Activated naive CD4-positive, alpha-beta T cell treated with anti-CD3 and anti-CD28 coated beads, Interleukin-2, amount 10 ng/mL, durations not matched to agents 7 days and 5 days (primary cell): Measurements from ENCODE around the gene BICD1.
A peak's percentile ranks its signal among the peaks of the same experiment; 100 is the strongest.
"Not testable (repeated sequence)": the region's sequence is repeated elsewhere in the genome, so short reads cannot be mapped to it uniquely, and the experiment has no call there.

ENCODE experiments used
- CTCF ChIA-PET: fragments of 350-600 bp; sonication (Branson Sonifier 250); formaldehyde crosslinking; loops from one replicate; lab custom pipeline; 2021; ENCODE audit warnings: antibody characterized with exemption; lab: Charles Lee
- DNase-seq: peaks from one replicate; pipeline ENCODE4 v3.0.0-alpha.2; 2020
- H3K27ac Mint-ChIP-seq: one replicate; pipeline ENCODE4 v1.8.0; 2021; ENCODE audit warnings: mild to moderate bottlenecking, moderate library complexity, mixed read lengths
- H3K27me3 Mint-ChIP-seq: one replicate; pipeline ENCODE4 v1.8.0; 2021; ENCODE audit warnings: mild to moderate bottlenecking, mixed read lengths
- H3K36me3 Mint-ChIP-seq: one replicate; pipeline ENCODE4 v1.8.0; 2021; ENCODE audit warnings: mixed read lengths
- H3K4me1 Mint-ChIP-seq: one replicate; pipeline ENCODE4 v1.8.0; 2021; ENCODE audit warnings: mixed read lengths
- H3K4me3 Mint-ChIP-seq: one replicate; pipeline ENCODE4 v1.8.0; 2021; ENCODE audit warnings: mild to moderate bottlenecking, moderate library complexity, mixed read lengths
- H3K9me3 Mint-ChIP-seq: one replicate; pipeline ENCODE4 v1.8.0; 2021; ENCODE audit warnings: mixed read lengths

The BICD1 gene

DNA sequence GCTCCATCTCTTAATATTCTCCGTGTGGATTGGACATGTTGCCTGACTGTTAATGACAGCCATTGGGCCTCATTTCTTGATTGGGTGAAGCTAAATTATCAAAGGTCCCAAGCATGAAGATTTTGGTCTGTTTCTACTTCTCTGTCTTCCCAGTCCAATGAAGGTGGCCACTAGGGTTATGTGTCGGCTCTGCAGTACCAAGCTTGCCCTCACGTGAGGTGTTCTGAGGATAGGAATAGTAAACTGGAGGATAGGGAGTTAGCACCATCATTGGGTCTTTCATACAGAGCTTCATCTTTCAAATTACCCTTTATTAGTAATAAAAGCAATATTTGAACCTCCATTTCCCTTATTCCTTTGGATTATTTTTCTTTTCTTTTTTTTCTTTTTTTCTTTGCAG is 21.9 kb upstream of the BICD1 start:
- Mint-ChIP-seq H3K4me1 (no peaks in the 10 kb centered on the region), H3K27me3 (no peaks in the 10 kb centered on the region), H3K4me3 (no peak overlapping the region), H3K9me3 (no peaks in the 10 kb centered on the region), H3K27ac (no peak overlapping the region), H3K36me3 (no peaks in the 10 kb centered on the region)
- CTCF ChIA-PET, result interaction anchor here (1.4 to 1.6 kb wide), 2 partner anchors 24 to 50 kb away, joined by 4 to 6 read pairs; no protein-coding TSS in a partner anchor
- DNase-seq, result no peak

DNA sequence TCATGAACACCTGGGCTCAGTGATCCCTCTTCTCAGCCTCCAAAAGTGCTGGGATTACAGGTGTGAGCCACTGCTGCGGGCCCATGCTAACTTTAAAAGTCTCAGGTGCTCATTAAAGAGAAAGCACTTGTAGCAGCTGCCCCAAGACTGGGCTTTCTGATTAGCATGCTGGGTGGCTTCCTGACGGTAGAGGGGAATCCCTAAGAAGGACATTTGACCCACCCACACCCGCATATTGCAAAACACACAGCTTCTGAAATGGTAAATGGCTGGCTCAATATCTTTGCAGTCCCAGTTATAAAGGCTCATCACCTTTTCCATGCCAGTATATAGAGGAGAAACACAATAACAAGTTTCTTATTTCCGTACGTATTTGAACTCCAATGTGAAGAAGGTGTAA is 19.3 kb upstream of the BICD1 start:
- no peaks in the 10 kb centered on the region for H3K4me1 Mint-ChIP-seq
- peaks cover 3% of the 10 kb centered on the region for H3K27me3 Mint-ChIP-seq
- H3K9me3 Mint-ChIP-seq, result no peaks in the 10 kb centered on the region
- no peak for DNase-seq
- no peaks in the 10 kb centered on the region for H3K36me3 Mint-ChIP-seq
- CTCF ChIA-PET, result no interaction called here
- no peak overlapping the region for H3K27ac Mint-ChIP-seq
- no peak overlapping the region for H3K4me3 Mint-ChIP-seq

DNA sequence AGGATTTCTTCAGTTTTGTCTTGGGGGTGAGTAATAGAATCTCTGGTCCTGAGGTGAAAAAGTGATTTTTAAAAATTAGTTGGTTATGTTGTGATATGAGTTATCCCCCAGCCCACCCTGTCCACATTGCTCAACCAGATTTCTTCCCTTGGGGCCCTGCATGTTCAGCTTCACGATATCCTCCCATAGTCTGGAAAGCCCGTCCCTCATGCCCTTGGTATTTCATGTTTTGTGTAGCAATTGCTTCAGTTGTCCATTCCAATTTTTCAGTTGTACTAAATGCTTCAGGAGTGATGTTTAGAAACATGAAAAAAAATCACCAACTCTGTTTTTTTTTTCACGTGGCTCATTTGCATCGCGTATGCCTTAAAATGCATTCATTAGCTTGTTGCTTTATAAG is 17.5 kb upstream of the BICD1 start:
- no peaks in the 10 kb centered on the region for H3K36me3 Mint-ChIP-seq
- H3K4me3 Mint-ChIP-seq, result no peak overlapping the region
- no peaks in the 10 kb centered on the region for H3K9me3 Mint-ChIP-seq
- no peaks in the 10 kb centered on the region for H3K4me1 Mint-ChIP-seq
- H3K27me3 Mint-ChIP-seq, result peaks cover 3% of the 10 kb centered on the region
- CTCF ChIA-PET, result interaction anchor here (0.7 kb wide), 1 partner anchor 609 kb away, joined by 4 read pairs; no protein-coding TSS in a partner anchor
- no peak for DNase-seq
- H3K27ac Mint-ChIP-seq, result no peak overlapping the region

DNA sequence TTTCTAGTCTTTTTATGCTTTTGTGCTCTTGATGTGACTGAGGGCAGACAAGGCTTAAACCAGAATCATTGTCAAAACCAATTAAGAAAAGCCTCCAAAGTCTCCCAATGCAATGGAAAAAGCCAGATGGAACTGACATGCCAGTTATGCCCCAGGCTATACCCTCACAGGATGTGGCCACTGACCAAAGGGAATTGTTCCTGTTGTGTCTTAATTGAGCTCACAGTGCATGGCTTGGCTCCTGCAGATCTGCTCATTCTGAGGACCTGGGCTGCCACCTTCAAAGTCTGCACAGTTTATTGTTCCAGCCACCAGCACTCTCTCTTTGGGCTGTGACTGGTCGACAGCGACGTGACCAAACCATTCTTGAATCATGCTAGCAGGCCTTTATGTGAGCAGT is 17.1 kb upstream of the BICD1 start:
- no peak for DNase-seq
- no peaks in the 10 kb centered on the region for H3K9me3 Mint-ChIP-seq
- H3K27me3 Mint-ChIP-seq, result peaks cover 3% of the 10 kb centered on the region
- no peaks in the 10 kb centered on the region for H3K4me1 Mint-ChIP-seq
- no peak overlapping the region for H3K4me3 Mint-ChIP-seq
- H3K36me3 Mint-ChIP-seq, result no peaks in the 10 kb centered on the region
- H3K27ac Mint-ChIP-seq, result no peak overlapping the region
- CTCF ChIA-PET, result no interaction called here

DNA sequence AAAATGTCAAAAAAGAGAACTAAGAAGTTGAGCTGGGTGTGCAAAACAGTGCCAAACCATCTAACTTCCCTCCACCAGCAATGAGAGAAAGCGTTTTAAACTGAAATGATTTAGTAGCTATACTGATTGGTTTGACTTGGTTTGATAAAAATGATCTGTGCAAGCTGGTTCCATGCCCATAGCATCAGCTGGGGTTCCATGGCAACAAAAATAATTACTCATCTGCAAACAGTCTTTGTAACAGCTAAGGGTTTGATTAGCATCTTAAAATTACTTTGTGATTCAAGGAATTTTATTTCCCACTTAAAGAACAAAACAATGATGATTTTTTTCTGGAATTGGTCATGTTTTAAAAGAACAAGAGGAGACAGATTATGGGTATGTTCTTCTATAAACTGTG is 15.0 kb upstream of the BICD1 start:
- Mint-ChIP-seq H3K4me1 (no peaks in the 10 kb centered on the region), H3K36me3 (no peaks in the 10 kb centered on the region), H3K9me3 (no peaks in the 10 kb centered on the region), H3K27ac (no peak overlapping the region), H3K4me3 (no peak overlapping the region), H3K27me3 (peaks cover 3% of the 10 kb centered on the region)
- no peak for DNase-seq
- CTCF ChIA-PET, result no interaction called here

DNA sequence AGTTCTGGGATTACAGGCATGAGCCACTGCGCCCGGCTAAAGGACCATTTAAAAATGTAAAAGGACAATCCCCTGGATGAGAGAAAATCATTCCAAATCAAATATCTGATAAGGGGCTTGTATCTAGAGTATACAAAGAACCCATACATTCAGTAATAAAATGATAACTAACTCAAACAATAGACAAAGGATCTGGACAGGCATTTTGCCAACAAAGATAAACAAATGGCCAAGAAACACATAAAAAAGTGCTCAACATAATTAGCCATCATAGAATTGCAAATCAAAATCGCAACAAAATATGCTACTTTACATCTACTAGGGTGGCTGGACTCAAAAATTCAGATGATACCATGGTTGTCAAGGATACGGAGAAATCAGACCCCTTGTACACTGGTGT is 8.5 kb upstream of the BICD1 start:
- no peak for DNase-seq
- H3K36me3 Mint-ChIP-seq, result no peaks in the 10 kb centered on the region
- H3K4me3 Mint-ChIP-seq, result no peak overlapping the region
- H3K27ac Mint-ChIP-seq, result no peak overlapping the region
- H3K4me1 Mint-ChIP-seq, result no peaks in the 10 kb centered on the region
- CTCF ChIA-PET, result no interaction called here
- no peaks in the 10 kb centered on the region for H3K9me3 Mint-ChIP-seq
- no peaks in the 10 kb centered on the region for H3K27me3 Mint-ChIP-seq

DNA sequence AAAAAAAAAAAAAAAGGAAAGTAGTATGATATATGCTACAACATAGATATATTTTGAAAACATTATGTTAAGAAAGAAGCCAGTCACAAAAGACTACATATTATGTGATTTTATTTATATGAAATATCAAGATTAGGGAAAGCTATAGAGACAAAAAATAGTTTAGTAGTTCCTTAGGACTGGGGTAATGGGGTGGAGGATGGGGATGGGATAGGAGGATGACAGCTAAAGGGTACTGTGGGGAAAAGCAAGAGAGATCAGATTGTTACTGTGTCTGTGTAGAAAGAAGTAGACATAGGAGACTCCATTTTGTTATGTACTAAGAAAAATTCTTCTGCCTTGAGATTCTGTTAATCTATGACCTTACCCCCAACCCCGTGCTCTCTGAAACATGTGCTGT is 7.4 kb upstream of the BICD1 start:
- CTCF ChIA-PET, DNase-seq, H3K27ac Mint-ChIP-seq, H3K27me3 Mint-ChIP-seq, H3K4me3 Mint-ChIP-seq, H3K36me3 Mint-ChIP-seq, H3K4me1 Mint-ChIP-seq, H3K9me3 Mint-ChIP-seq: not testable (repeated sequence)

DNA sequence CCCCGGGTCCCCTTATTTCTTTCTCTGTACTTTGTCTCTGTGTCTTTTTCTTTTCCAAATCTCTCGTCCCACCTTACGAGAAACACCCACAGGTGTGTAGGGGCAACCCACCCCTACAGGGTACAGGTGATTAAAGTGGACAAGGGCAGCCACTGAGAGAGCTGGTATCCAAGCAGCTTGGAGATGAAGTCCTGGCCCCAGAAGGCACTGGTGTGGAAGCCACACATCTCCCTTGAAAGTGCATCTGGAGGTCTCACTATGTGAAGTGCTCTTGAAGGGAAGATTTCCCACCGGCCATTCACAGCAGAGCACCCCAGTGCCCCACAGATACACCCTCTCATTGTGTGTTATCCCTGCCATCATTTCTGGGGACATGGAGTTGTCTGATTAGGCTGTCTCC is 6.3 kb upstream of the BICD1 start:
- no peak for DNase-seq
- no peaks in the 10 kb centered on the region for H3K36me3 Mint-ChIP-seq
- CTCF ChIA-PET, result no interaction called here
- no peak overlapping the region for H3K4me3 Mint-ChIP-seq
- H3K27me3 Mint-ChIP-seq, result peaks cover 9% of the 10 kb centered on the region
- no peaks in the 10 kb centered on the region for H3K9me3 Mint-ChIP-seq
- no peak overlapping the region for H3K27ac Mint-ChIP-seq
- H3K4me1 Mint-ChIP-seq, result no peaks in the 10 kb centered on the region

DNA sequence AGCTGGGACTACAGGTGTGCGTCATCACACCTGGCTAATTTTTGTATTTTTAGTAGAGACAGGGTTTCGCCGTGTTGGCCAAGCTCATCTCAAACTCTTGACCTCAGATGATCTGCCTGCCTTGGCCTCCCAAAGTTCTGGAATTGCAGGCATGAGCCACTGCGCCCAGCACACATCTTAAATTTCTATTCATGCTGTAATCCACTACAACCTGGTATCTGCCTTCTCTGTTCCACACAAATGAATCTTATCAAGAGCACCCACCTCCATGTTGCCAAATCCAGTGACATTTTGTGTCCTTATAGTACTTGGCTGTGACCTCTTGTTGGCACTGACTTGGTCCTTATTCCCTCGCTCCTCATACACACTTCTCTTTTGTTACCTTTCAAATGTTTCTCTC is 5.8 kb upstream of the BICD1 start:
- Mint-ChIP-seq H3K9me3 (no peaks in the 10 kb centered on the region), H3K27ac (no peak overlapping the region), H3K4me1 (peaks cover 4% of the 10 kb centered on the region), H3K27me3 (peaks cover 12% of the 10 kb centered on the region), H3K4me3 (no peak overlapping the region), H3K36me3 (no peaks in the 10 kb centered on the region)
- CTCF ChIA-PET, result no interaction called here
- DNase-seq, result no peak

DNA sequence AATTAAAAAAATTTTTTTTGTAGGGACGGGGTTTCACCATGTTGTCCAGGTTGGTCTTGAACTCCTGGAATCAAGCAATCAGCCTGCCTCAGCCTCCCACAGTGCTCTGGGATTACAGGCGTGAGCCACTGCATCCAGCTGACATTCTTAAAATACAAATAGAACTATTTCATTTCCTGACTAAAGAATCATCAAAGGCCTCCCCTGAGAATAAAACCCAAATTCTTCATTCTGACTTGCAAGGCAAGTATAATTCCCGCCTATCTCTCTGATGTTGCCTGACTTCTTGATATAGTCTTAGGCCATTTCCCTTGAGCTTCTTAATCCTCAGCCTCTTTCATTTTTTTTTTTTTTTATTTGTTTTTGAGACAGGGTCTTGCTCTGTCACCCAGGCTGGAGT is 4.4 kb upstream of the BICD1 start:
- Mint-ChIP-seq H3K4me1 (peaks cover 10% of the 10 kb centered on the region), H3K27me3 (peaks cover 16% of the 10 kb centered on the region), H3K27ac (no peak overlapping the region), H3K36me3 (no peaks in the 10 kb centered on the region), H3K4me3 (no peak overlapping the region), H3K9me3 (no peaks in the 10 kb centered on the region)
- CTCF ChIA-PET, result interaction anchor here (0.6 kb wide), 1 partner anchor 75 kb away, joined by 4 read pairs; no protein-coding TSS in a partner anchor
- no peak for DNase-seq

DNA sequence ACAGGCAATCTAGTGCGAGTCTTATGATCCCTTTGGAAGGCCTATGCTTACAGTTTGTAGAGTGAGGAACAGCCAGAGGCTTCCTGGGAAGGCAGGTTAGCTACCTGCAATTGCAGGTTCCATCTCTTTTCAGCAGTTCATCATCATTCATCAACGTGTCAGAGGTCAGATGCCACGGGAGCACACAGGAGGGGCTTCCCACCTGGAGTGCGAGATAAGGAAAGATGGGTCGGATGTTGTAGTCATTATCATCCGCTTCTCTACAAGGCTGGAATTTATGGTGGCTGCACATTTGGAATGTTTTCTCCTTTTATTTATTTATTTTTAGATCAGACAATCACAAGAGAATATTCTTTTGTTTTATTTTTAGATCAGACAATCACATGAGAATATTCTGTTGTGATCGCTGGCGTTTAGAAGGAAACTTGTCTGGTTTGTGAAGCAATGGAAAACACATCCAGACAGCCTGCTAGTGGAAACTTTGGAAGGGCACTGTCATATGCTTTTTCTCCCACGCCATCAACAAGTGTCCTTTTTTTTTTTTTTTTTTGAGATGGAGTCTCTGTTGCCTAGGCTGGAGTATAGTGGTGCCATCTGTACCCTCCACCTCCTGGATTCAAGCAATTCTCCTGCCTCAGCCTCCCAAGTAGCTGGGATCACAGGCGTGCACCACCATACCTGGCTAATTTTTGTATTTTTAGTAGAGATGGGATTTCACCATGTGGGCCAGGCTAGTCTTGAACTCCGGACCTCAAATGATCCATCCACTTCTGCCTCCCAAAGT is 1.9 kb upstream of the BICD1 start:
- Mint-ChIP-seq H3K4me1 (peaks cover 28% of the 10 kb centered on the region), H3K27ac (no peak overlapping the region), H3K27me3 (peaks cover 16% of the 10 kb centered on the region), H3K36me3 (no peaks in the 10 kb centered on the region), H3K9me3 (no peaks in the 10 kb centered on the region), H3K4me3 (peak overlapping the region; percentile 26)
- CTCF ChIA-PET, result no interaction called here
- DNase-seq, result no peak

DNA sequence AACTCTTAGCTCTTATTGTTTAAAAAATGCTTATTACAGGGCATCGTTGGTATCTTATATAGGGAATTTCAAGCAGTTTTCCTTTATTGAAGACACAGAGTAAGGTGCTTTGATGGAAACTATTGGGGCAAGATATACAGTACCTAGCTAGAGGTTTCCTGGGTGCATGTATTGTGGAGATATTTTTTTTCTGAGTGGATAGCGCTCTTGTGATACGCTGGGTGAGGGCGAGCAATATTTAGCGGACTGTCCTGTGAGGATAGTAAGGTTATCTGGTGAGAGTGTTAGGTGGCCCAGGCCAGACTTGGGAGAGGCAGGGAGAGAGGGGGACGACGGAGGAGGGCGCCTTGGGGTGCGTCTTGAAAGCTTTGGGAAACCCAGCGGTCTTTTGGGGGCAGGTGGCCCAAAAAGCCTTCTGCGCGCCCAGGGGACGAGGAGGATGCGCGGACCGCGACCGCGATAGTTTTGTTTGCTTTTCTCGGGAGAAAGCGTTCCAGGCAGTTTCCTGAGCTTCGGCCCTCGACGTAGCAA is 596 bp upstream of the BICD1 start:
- H3K9me3 Mint-ChIP-seq, result no peaks in the 10 kb centered on the region
- H3K4me1 Mint-ChIP-seq, result peaks cover 33% of the 10 kb centered on the region
- no peaks in the 10 kb centered on the region for H3K36me3 Mint-ChIP-seq
- no peak for DNase-seq
- peak overlapping the region; percentile 77 for H3K27ac Mint-ChIP-seq
- peak overlapping the region; percentile 76 for H3K4me3 Mint-ChIP-seq
- CTCF ChIA-PET, result interaction anchor here (0.6 to 1.3 kb wide), 2 partner anchors 10 to 453 kb away, joined by 3 to 5 read pairs; no protein-coding TSS in a partner anchor
- H3K27me3 Mint-ChIP-seq, result peaks cover 16% of the 10 kb centered on the region

DNA sequence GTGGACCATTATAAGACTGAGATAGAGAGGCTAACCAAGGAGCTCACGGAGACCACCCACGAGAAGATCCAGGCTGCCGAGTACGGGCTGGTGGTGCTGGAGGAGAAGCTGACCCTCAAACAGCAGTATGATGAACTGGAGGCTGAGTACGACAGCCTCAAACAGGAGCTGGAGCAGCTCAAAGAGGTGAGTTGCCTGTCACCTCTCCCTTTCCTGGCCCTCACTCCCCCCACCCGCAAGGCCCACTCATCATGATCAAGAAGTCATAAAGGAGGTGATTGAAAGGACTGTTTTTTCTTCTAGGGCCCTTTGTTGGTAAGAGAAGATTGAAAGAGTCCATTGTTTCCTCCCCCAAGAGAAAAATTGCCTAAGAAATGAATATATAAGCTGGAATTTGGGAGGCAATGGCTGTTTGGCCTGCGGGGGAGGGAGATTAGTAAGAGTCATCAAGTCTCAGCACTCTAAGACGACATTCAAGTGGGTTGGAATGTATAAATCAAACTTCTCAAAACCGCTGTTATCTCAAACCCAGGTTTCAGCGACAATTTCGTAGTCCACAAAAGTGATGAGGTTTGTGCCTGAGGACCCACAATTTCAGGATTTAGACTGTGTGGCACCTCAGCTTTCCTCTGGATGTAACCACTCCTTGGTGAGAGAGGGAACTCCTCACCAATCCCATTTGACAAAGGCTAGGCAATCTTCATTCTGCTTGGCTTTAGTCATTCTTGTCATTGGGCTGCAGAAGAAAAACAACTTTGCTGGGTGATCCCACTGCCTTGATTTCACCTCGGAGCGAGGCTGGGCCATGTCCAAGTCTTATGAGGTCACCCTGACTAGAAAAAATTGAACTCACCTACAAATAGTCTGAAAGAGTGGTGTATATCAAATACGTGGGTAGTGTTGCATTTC is 966 bp downstream of the BICD1 start:
- CTCF ChIA-PET, result interaction anchor here (0.6 to 1.3 kb wide), 4 partner anchors 27 to 376 kb away, joined by 3 to 4 read pairs (median 4); no protein-coding TSS in a partner anchor
- Mint-ChIP-seq H3K27me3 (peaks cover 16% of the 10 kb centered on the region), H3K9me3 (no peaks in the 10 kb centered on the region), H3K36me3 (peaks cover 4% of the 10 kb centered on the region), H3K4me3 (peak overlapping the region; percentile 86), H3K4me1 (peaks cover 33% of the 10 kb centered on the region), H3K27ac (peak overlapping the region; percentile 79)
- peak; percentile 37 for DNase-seq

DNA sequence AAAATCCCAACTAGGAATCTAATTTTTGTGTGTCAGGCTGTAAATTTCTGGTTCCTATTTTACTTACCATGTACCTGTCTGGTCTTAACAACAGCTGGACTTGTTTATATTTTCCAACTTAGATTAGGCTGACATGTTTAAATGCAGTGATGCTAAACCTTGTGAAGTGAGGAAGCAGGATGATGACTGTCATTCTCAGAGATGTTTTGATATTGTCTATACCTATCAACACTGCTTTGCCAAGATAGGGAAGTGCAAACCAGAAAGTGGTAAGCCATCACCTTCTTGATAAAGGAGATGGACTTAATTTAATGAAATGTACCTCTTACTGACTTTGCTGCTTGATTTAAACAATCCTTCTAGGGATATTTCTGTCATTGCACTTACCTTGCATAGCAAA is 2.1 kb downstream of the BICD1 start:
- peaks cover 4% of the 10 kb centered on the region for H3K36me3 Mint-ChIP-seq
- CTCF ChIA-PET, result interaction anchor here (0.6 kb wide), 1 partner anchor 247 kb away, joined by 4 read pairs; no protein-coding TSS in a partner anchor
- H3K4me1 Mint-ChIP-seq, result peaks cover 33% of the 10 kb centered on the region
- H3K4me3 Mint-ChIP-seq, result peak overlapping the region; percentile 64
- no peak for DNase-seq
- no peaks in the 10 kb centered on the region for H3K9me3 Mint-ChIP-seq
- no peak overlapping the region for H3K27ac Mint-ChIP-seq
- H3K27me3 Mint-ChIP-seq, result peaks cover 16% of the 10 kb centered on the region
